ENCODE results near the gene RAB4B. TPM values are rescaled to one million over a fixed set of nuclear protein-coding genes. Genes with fewer than 3 reads are reported as not detected.
A peak's percentile ranks its signal among the peaks of the same experiment; 100 is the strongest.

Gene RAB4B
- total and polyA plus RNA-seq, 2 of the 13 experiments (the other 11 are each of a cell fraction or from before 2014, with no cell fraction given) = 3.3 to 5.4 TPM

DNA sequence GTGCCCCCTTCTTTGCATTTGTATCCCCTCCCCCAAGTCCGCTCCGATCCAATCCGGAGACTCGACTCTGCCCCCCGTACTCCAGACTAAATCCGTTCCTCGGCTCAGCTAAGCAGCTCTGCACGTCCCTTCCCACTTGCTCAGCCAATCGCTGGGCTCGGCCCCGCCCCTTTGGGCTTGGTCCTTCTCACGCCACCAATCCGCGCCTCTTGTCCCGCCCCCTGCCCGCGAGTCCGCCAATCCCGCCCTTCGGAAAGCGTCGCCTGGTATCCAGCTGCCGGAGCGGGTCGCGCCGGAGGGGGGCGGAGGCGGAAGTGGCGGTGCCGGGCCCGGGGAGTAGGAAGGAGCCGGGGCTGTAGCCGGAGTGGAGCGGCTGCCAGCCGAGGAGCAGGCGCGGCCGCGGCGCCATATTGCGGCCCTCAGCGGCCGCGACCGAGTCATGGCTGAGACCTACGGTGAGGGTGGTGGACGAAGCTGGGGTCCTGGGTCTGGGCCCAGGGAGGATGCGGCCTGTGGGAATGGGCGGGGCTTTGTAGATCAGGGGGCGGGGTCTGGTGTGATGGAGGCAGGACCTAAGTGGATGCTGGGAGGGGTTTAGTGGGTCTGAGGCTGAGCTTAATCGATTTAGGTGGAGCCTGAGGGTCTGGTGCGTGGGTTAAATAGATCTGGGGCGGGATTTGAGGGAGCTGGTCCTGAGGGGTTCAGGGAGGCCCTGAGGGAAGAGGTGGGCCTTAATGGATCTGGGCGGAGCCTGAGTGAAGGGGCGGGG is at the start of gene RAB4B (continued):
- TF ChIP-seq, protein P1, sequence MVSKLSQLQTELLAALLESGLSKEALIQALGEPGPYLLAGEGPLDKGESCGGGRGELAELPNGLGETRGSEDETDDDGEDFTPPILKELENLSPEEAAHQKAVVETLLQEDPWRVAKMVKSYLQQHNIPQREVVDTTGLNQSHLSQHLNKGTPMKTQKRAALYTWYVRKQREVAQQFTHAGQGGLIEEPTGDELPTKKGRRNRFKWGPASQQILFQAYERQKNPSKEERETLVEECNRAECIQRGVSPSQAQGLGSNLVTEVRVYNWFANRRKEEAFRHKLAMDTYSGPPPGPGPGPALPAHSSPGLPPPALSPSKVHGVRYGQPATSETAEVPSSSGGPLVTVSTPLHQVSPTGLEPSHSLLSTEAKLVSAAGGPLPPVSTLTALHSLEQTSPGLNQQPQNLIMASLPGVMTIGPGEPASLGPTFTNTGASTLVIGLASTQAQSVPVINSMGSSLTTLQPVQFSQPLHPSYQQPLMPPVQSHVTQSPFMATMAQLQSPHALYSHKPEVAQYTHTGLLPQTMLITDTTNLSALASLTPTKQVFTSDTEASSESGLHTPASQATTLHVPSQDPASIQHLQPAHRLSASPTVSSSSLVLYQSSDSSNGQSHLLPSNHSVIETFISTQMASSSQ (IDR thresholded peaks at IDR 0.05; ENCODE audit: low read depth) = no peak
- TF ChIP-seq, protein P1 (CRISPR knock-in tag; IDR thresholded peaks at IDR 0.05; ENCODE audit: borderline replicate concordance) = peak; percentile 53; the same call in 1 of the 2 replicates
- TF ChIP-seq GZF1 (CRISPR knock-in tag; IDR thresholded peaks at IDR 0.05) = no peak
- no peak for TF ChIP-seq NCOA5 (CRISPR knock-in tag; IDR thresholded peaks at IDR 0.05)
- TF ChIP-seq ZNF569 (CRISPR knock-in tag; IDR thresholded peaks at IDR 0.05; ENCODE audit: borderline replicate concordance) = no peak
- peak; percentile 47 for TF ChIP-seq TAF15 (IDR thresholded peaks at IDR 0.05; ENCODE audit: low read depth, low read length, poor library complexity, severe bottlenecking)
- TF ChIP-seq POGZ (CRISPR knock-in tag; IDR thresholded peaks at IDR 0.05) = peak; percentile 54; the same call in 1 of the 2 replicates
- TF ChIP-seq, protein P2, sequence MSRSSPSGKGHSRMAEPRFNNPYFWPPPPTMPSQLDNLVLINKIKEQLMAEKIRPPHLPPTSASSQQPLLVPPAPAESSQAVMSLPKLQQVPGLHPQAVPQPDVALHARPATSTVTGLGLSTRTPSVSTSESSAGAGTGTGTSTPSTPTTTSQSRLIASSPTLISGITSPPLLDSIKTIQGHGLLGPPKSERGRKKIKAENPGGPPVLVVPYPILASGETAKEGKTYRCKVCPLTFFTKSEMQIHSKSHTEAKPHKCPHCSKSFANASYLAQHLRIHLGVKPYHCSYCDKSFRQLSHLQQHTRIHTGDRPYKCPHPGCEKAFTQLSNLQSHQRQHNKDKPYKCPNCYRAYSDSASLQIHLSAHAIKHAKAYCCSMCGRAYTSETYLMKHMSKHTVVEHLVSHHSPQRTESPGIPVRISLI (CRISPR knock-in tag; IDR thresholded peaks at IDR 0.05; ENCODE audit: borderline replicate concordance) = no peak
- TF ChIP-seq, protein P3, sequence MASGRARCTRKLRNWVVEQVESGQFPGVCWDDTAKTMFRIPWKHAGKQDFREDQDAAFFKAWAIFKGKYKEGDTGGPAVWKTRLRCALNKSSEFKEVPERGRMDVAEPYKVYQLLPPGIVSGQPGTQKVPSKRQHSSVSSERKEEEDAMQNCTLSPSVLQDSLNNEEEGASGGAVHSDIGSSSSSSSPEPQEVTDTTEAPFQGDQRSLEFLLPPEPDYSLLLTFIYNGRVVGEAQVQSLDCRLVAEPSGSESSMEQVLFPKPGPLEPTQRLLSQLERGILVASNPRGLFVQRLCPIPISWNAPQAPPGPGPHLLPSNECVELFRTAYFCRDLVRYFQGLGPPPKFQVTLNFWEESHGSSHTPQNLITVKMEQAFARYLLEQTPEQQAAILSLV (CRISPR knock-in tag; IDR thresholded peaks at IDR 0.05; ENCODE audit: borderline replicate concordance) = no peak
- TF ChIP-seq HDAC1 (CRISPR knock-in tag; IDR thresholded peaks at IDR 0.05) = peak; percentile 90
- TF ChIP-seq ZBTB3 (CRISPR knock-in tag; IDR thresholded peaks at IDR 0.05; ENCODE audit: borderline replicate concordance, low read depth) = no peak
- TF ChIP-seq ZNF577 (CRISPR knock-in tag; IDR thresholded peaks at IDR 0.05; ENCODE audit: borderline replicate concordance, low read depth) = no peak
- no peak for TF ChIP-seq U2AF1 (optimal IDR thresholded peaks at IDR 0.05; ENCODE audit: low read depth, low read length)
- no peak for TF ChIP-seq NFE2L1 (CRISPR knock-in tag; IDR thresholded peaks at IDR 0.05; ENCODE audit: borderline replicate concordance)
- TF ChIP-seq ZNF335 (CRISPR knock-in tag; IDR thresholded peaks at IDR 0.05) = no peak
- peak; percentile 59; the same call in 1 of the 2 replicates for TF ChIP-seq ZNF274 (CRISPR knock-in tag; IDR thresholded peaks at IDR 0.05)
- TF ChIP-seq AKAP8 (CRISPR knock-in tag; IDR thresholded peaks at IDR 0.05) = no peak
- TF ChIP-seq PAWR (CRISPR knock-in tag; IDR thresholded peaks at IDR 0.05; ENCODE audit: borderline replicate concordance) = no peak
- TF ChIP-seq, protein P4, sequence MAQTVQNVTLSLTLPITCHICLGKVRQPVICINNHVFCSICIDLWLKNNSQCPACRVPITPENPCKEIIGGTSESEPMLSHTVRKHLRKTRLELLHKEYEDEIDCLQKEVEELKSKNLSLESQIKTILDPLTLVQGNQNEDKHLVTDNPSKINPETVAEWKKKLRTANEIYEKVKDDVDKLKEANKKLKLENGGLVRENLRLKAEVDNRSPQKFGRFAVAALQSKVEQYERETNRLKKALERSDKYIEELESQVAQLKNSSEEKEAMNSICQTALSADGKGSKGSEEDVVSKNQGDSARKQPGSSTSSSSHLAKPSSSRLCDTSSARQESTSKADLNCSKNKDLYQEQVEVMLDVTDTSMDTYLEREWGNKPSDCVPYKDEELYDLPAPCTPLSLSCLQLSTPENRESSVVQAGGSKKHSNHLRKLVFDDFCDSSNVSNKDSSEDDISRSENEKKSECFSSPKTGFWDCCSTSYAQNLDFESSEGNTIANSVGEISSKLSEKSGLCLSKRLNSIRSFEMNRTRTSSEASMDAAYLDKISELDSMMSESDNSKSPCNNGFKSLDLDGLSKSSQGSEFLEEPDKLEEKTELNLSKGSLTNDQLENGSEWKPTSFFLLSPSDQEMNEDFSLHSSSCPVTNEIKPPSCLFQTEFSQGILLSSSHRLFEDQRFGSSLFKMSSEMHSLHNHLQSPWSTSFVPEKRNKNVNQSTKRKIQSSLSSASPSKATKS (CRISPR knock-in tag; IDR thresholded peaks at IDR 0.05) = no peak
